ENCODE measurements around the gene EPB42.

DNA sequence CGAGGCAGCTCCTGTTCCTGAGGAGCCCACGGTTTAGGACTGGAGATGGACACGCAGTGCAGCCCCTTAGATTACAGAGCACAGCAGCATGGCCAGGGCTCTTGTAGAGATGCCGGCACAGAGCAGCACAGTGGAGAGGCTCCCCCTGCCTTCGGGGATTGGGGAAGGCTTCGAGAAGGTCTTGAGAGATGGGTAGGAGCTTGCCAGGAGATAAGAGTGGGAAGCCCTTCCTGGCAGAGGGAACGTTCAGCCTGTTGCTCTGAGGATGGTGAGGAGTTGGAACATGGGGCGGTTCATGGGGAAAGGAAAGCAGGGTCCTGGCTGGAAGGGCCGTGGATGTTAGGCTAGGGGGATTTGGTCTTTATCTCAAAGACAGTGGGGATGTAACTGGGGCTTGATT is 10.0 kb downstream of the EPB42 start:
- TF ChIP-seq EZH2 (IDR thresholded peaks at IDR 0.05) = no peak
- no peak for TF ChIP-seq POLR2AphosphoS5 (IDR thresholded peaks at IDR 0.05; ENCODE audit: borderline replicate concordance, low read depth, low read length)
- TF ChIP-seq FOXP2 (optimal IDR thresholded peaks at IDR 0.05; ENCODE audit: control extremely low read depth, extremely low read length, insufficient read depth) = no peak

All from SK-N-MC (cell line).